Psoas muscle (tissue), 8 donors: ENCODE data around the gene SMAD1. TPM values are rescaled to one million over a fixed set of nuclear protein-coding genes. Genes with fewer than 3 reads are reported as not detected.
"Not testable (repeated sequence)": the region's sequence is repeated elsewhere in the genome, so short reads cannot be mapped to it uniquely, and the experiment has no call there.

Source experiments
- ATAC-seq, 4 donors: fragments of 200-7000 bp; cut with Tn5 transposase; one replicate each; pipeline ENCODE4 v1.9.1; 2020; ENCODE audit warnings: moderate library complexity in 3 of 4, mild to moderate bottlenecking in 2 of 4
- DNase-seq, 2 donors: peaks; one replicate each; pipeline ENCODE4 v3.0.0-alpha.2; 2020
- H3K27ac ChIP-seq: fragments of 200-600 bp; one replicate; pipeline ENCODE4 v1.8.0; 2022
- H3K27me3 ChIP-seq, 3 donors: fragments of 200-600 bp in 1 of 3; one replicate each; pipeline versions ENCODE4 v1.6.1 to v1.8.0; 2013 to 2022; ENCODE audit warnings: low read length in 2 of 3, mild to moderate bottlenecking in 2 of 3, moderate library complexity in 1 of 3; ENCODE audit not compliant: insufficient read depth in 3 of 3
- H3K36me3 ChIP-seq, 2 donors: fragments of 200-600 bp in 1 of 2; one replicate each; pipeline versions ENCODE4 v1.6.1 to v1.8.0; 2013 to 2022; ENCODE audit warnings: low read depth in 1 of 2, mild to moderate bottlenecking in 1 of 2, moderate library complexity in 1 of 2; ENCODE audit not compliant: insufficient read depth in 1 of 2
- H3K4me1 ChIP-seq: fragments of 200-600 bp; one replicate; pipeline ENCODE4 v1.8.0; 2022
- H3K4me3 ChIP-seq: fragments of 200-600 bp; one replicate; pipeline ENCODE4 v1.8.0; 2022; ENCODE audit warnings: mild to moderate bottlenecking
- H3K9me3 ChIP-seq: fragments of 200-600 bp; one replicate; pipeline ENCODE4 v1.8.0; 2022
- WGBS, 3 donors: extraction: QIAGEN DNeasy Blood & Tissue Kit; methylation state at CpG; one replicate each; pipeline versions ENCODE4 v1.1.6 to v1.1.7; 2013; 5-methylcytosine and 5-hydroxymethylcytosine counted together
- intact Hi-C, 2 donors: fragments of 100-400 bp; cut with DNase I; formaldehyde crosslinking; loops; one replicate each; pipeline versions ENCODE4 v1.11.0 to v1.14.2; 2022
- polyA plus RNA-seq, 3 donors: library from polyadenylated mRNA; stranded (reverse); fragments of 200-250 nt; gene quantifications; one replicate each; pipeline ENCODE4 v1.2.3, GENCODE V29; 2013
- total RNA-seq, 4 donors: library from RNA; stranded (reverse); fragmentation: NEBNext Ultra II Directional in 2 of 4; extraction: Animal tissue kit (Norgen Biotek cat#: 25700) in 2 of 4; gene quantifications; one replicate each; pipeline versions ENCODE4 v1.2.1 to v1.2.4, GENCODE V29; 2021 to 2023
- TF ChIP-seq, protein P1 (sequence below): fragments of 200-600 bp; IDR thresholded peaks from one replicate; pipeline ENCODE4 v1.8.0; 2022; ENCODE audit warnings: antibody characterized with exemption
- donor health status: healthy with polysubstance abuse.
- donor health status: DM: no; HTN: no; CAD: no; lungs with moderate emphysema.
- donor health status: Bipolar disorder and iron deficiency.
- donor health status: healthy.
- donor health status: DM: yes; HTN: yes; CAD: no.
- donor health status: DM: no; HTN: no; CAD: no.
- donor health status: DM: no; HTN: no; CAD: no.
- donor health status: DM: yes; HTN: yes; CAD: no.

Gene SMAD1
- total and polyA plus RNA-seq, 7 donors, result 5.0 to 30.6 (median 17.2) TPM

DNA sequence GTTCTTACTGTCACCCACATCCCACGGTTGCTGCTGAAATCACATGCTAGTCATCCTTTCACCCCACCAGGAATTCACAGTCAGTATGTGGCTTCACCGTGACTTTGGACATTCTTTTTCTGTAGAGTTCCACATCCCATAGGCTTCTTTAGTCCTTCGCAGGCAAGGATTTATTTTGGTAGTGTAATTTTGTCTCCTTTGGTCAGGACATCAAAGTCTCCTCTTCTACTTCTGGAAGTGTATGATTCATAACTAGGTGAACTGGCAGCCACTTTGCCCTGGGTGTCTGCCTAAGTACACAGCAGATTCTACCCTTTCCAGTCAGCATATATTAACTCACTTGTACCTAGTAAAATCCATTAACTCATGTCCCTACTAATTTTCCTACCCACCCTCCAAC lies 99.3 kb downstream of the SMAD1 start:
- intact Hi-C loops, result no loop called here
- DNase-seq (no peak), ATAC-seq (no peak)
- Histone ChIP-seq H3K27me3 (no peaks in the 10 kb centered on the region), H3K9me3 (peaks cover 6% of the 10 kb centered on the region), H3K36me3 (no peaks in the 10 kb centered on the region), H3K27ac (no peak overlapping the region), H3K4me1 (no peaks in the 10 kb centered on the region), H3K4me3 (no peak overlapping the region)
- 65 to 79% (median 71%) methylated on average over 3 of the region's 3 CpGs for WGBS, 3 donors
- TF ChIP-seq, protein P1, sequence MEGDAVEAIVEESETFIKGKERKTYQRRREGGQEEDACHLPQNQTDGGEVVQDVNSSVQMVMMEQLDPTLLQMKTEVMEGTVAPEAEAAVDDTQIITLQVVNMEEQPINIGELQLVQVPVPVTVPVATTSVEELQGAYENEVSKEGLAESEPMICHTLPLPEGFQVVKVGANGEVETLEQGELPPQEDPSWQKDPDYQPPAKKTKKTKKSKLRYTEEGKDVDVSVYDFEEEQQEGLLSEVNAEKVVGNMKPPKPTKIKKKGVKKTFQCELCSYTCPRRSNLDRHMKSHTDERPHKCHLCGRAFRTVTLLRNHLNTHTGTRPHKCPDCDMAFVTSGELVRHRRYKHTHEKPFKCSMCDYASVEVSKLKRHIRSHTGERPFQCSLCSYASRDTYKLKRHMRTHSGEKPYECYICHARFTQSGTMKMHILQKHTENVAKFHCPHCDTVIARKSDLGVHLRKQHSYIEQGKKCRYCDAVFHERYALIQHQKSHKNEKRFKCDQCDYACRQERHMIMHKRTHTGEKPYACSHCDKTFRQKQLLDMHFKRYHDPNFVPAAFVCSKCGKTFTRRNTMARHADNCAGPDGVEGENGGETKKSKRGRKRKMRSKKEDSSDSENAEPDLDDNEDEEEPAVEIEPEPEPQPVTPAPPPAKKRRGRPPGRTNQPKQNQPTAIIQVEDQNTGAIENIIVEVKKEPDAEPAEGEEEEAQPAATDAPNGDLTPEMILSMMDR, result no peak

DNA sequence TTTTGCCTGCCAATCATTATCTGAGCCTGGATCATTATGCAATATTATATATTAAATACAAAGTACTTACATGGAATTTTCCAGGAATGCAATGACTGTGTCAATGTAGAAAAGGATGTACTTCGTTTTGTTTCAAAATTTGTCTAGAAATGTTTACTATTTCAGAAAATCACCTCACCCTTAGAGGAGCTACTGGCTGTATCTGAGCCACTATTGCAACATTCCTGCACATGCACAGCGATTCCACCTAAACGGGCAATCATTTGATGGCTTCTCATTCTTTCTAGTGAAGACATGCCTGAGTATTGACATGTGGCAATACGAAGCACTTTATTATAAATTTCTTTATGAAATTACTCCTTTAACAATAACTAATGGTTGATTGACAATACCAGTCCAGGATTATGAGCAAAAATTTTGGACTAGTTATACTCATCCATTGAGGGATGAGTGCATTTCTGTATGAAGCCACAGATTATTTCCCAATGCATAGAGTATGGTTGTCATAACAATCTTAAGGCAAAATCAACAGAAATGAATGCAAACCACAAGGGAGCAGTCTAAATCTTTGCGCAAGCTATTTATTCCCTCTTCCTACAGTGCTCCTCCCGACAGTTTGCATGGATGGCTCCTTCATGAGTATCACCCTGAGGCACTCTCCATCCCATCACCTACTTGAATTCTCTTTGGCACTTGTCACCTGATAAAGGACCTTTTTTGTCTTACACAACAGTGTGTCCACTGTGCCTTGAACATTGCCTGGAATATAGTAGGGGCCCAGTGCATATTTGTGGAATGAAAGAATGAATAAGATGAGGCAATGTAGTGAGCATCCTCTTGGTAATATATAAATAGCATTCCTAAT lies 101.8 kb downstream of the SMAD1 start:
- ATAC-seq, result no peak
- TF ChIP-seq, protein P1, result no peak
- H3K4me3 ChIP-seq, result no peak overlapping the region
- no peaks in the 10 kb centered on the region for H3K4me1 ChIP-seq
- H3K27ac ChIP-seq, result no peak overlapping the region
- H3K9me3 ChIP-seq, result peaks cover 6% of the 10 kb centered on the region
- no peak for DNase-seq
- no peaks in the 10 kb centered on the region for H3K27me3 ChIP-seq
- H3K36me3 ChIP-seq, result no peaks in the 10 kb centered on the region
- 85 to 87% (median 86%) methylated on average over 6 of the region's 6 CpGs for WGBS, 3 donors
- intact Hi-C loops, result no loop called here

DNA sequence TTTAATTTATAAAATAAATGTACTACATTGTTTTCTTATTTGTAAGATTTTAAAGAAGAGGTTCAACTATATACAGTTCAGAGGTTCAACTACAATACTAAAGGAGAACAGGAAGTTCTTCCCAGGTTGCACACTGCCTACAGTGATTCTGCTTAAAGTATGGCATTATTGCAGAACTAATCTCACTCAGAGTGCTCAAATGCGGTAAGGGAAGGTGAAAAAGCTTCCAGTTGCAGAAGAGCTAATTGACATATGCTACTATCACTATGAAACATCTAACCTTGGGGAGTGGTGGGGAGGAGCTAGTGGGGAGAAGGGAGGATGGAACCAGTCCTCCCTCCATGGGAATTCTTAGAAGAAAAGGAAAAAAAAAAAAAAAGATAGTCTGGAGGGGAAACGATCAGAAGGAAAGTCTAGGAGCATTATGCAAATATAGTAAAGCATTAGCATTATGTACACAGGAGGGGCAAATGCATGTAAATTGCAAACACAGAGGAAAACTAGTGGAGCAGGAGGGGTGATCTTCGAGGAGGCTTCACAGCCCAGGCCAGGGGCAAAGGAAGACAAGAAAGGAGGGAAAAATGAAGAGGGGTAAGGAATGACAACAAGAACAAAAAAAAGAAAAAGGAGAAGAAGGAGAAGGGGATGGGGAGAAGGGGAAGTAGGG lies 105.6 kb downstream of the SMAD1 start:
- WGBS, 3 donors, result 45 to 61% (median 61%) methylated on average over 3 of the region's 3 CpGs
- intact Hi-C loops, result no loop called here

DNA sequence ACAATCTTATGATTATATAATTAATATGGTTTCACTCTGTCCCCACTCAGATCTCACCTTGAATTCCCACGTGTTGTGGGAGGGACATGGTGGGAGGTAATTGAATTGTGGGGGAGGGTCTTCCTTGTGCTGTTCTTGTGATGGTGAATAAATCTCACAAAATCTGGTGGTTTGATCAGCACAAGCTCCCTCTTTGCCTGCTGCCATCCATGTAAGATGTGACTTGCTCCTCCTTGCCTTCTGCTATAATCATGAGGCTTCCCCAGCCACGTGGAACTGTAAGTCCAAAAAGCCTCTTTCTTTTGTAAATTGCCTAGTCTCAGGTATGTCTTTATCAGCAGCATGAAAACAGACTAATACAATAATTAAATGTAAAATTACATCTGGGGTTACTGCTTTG lies 107.7 kb downstream of the SMAD1 start:
- WGBS, 3 donors, result 78 to 88% (median 83%) methylated on average over 2 of the region's 2 CpGs
- H3K9me3 ChIP-seq, H3K36me3 ChIP-seq, DNase-seq, ATAC-seq, H3K27me3 ChIP-seq, intact Hi-C loops, H3K4me1 ChIP-seq, H3K27ac ChIP-seq, H3K4me3 ChIP-seq: not testable (repeated sequence)

More for the DNA sequence above, 105.6 kb downstream of the SMAD1 start:
- TF ChIP-seq, protein P1, result no peak
- no peak for ATAC-seq
- Histone ChIP-seq H3K36me3 (no peaks in the 10 kb centered on the region), H3K9me3 (no peaks in the 10 kb centered on the region), H3K4me3 (no peak overlapping the region), H3K27me3 (no peaks in the 10 kb centered on the region), H3K4me1 (no peaks in the 10 kb centered on the region), H3K27ac (no peak overlapping the region)
- no peak for DNase-seq

DNA sequence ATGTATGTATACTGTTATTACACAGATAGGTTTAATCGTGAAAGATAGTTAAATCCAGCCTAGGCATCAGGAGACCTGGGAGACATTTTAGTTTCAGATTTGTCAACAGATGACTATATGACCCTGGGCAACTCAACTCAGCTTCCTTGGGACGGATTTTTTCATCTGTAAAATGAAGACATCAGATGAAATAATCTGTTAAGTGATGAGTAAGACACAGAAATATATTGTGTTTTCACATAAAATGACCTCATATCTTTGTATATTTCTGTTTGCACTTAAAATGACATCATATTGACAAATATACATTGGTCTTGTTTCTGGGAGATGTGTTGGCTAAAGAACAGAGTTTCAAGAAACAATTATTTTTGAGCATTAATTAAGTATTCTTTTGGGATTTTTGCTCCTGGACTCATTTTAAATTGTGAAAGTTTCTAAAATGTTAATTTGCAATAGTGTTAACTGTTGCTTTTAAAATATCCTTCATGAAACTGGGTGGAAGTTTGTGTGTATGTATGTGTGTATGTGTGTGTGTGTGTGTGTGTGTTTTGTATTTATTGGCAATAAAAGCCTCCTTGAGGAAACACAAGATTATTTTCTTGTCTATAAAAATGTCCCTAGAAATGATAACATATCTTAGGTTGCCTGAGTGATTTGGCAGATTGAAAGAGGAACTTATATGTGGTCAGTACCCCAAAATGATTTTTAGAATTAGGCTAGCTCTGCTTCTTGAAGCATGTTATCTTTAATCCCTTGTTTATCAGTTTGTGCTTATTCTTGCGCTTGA lies 108.5 kb downstream of the SMAD1 start:
- Histone ChIP-seq H3K4me1 (no peaks in the 10 kb centered on the region), H3K36me3 (no peaks in the 10 kb centered on the region), H3K27me3 (no peaks in the 10 kb centered on the region), H3K9me3 (no peaks in the 10 kb centered on the region), H3K4me3 (no peak overlapping the region), H3K27ac (no peak overlapping the region)
- intact Hi-C loops, result no loop called here
- no peak for ATAC-seq
- no peak for DNase-seq
- TF ChIP-seq, protein P1, result no peak
- WGBS, 3 donors, result 92 to 95% (median 94%) methylated on average over 3 of the region's 3 CpGs
